GM18511 (cell line): Measurements from ENCODE around the gene SPIC.

Experiments used
- ATAC-seq: cut with Tn5 transposase; IDR thresholded peaks from one replicate; pipeline ENCODE4 v1.9.1; 2021; ENCODE audit warnings: mild to moderate bottlenecking, moderate library complexity; ENCODE audit not compliant: unreplicated experiment

Gene SPIC

DNA sequence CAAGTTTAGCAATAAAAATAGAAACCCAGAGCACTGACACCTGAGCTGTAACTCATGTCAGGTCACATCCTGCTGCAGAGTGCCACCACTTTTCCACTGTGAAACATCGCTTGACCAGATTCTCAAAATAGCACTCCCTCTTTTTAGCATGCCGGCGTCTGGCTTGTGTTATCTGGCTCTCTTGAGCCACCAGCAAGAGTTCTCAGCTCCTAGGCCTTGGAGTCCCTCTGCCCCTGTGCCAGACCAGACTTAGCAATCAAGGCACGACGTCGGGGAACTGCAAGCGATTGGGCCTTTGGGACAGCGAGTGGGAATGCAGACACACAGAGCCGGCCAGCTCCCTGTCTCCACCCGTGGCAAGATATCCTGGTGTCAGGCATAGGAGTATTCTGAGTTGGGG is 52.5 kb downstream of the SPIC start:
- no peak for ATAC-seq

DNA sequence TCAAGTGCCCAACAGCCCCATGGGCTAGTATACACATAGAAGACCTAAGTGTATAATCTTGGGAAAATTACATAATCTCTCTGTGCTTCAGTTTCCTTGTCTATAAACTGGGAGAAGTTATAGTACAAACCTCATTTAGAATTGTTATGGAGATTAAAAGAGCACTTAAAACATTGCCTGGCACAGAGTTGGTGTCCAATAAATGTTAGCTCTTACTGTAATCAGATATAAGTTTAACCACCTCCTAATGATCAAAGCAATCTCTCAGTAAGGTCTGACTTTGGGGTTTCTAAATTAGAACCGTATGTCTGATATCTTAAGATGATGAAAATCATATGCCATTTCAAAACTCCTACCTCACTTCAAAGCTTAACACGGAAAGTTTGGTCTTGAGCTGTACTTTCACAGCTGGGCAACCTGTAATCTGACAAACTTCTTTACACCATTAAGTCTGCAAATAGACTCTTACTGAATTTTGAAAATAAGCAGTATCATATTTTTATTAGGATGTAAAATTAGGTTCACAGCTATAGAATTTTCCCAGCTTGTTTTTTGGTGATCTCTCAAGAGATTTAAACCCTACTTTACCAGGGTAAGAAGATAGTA is 61.0 kb downstream of the SPIC start:
- no peak for ATAC-seq
